Neutrophil (primary cell): ENCODE results near the gene LRMDA.

ENCODE experiments used
- H3K27ac ChIP-seq: fragments of 200-600 bp; sonication (generic); 2 replicates; pipeline ENCODE4 v1.5.1; 2016; ENCODE audit warnings: mild to moderate bottlenecking, moderate library complexity
- H3K27me3 ChIP-seq: fragments of 200-600 bp; sonication (generic); 2 replicates; pipeline ENCODE4 v1.6.0; 2016; ENCODE audit warnings: mild to moderate bottlenecking
- H3K36me3 ChIP-seq: fragments of 200-600 bp; sonication (generic); 2 replicates; pipeline ENCODE4 v1.5.1; 2017
- H3K4me1 ChIP-seq, 2 experiments: fragments of 200-600 bp in 1 of 2; sonication (generic) in 1 of 2; 1 replicate in 1 of 2; 2 replicates in 1 of 2; pipeline versions ENCODE4 v1.5.1 to v1.6.1; 2013 to 2016; ENCODE audit warnings: low read depth in 1 of 2, low read length in 1 of 2, mild to moderate bottlenecking in 1 of 2, moderate library complexity in 1 of 2; ENCODE audit not compliant: control insufficient read depth in 1 of 2, insufficient read depth in 1 of 2
- H3K4me3 ChIP-seq, 2 experiments: fragments of 200-600 bp in 1 of 2; sonication (generic) in 1 of 2; 1 replicate in 1 of 2; 2 replicates in 1 of 2; pipeline ENCODE4 v1.5.1; 2013 to 2016; ENCODE audit warnings: low read depth in 1 of 2, low read length in 1 of 2, mild to moderate bottlenecking in 1 of 2, moderate library complexity in 1 of 2
- H3K9me3 ChIP-seq: fragments of 200-600 bp; sonication (generic); 2 replicates; pipeline ENCODE4 v1.5.1; 2016
- TF ChIP-seq, protein P1 (sequence below): fragments of 200-600 bp; sonication (generic); IDR thresholded peaks from 2 replicates; pipeline ENCODE4 v1.5.1; 2016; ENCODE audit warnings: antibody characterized with exemption

The LRMDA gene

DNA sequence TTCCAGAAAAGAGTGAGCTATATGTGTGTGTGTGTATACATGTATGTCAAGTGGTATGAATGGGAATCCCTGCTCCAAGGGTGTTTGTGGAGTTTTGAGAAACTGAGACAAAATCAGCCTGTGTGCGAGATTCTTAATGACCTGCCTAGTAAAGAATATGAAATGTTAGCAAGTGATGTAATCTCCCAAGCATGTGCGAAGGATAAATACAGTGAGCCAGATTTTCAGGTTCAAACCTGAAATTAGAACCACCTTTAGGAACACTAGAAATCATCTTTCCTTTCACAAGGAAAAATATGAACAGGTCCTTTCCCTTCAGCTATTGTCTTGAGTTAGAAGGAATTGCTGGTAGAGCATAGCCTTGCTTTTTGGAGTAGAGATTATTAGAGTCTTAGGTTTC is 457.6 kb downstream of the LRMDA start:
- no peak overlapping the region for H3K4me3 ChIP-seq
- TF ChIP-seq, protein P1, sequence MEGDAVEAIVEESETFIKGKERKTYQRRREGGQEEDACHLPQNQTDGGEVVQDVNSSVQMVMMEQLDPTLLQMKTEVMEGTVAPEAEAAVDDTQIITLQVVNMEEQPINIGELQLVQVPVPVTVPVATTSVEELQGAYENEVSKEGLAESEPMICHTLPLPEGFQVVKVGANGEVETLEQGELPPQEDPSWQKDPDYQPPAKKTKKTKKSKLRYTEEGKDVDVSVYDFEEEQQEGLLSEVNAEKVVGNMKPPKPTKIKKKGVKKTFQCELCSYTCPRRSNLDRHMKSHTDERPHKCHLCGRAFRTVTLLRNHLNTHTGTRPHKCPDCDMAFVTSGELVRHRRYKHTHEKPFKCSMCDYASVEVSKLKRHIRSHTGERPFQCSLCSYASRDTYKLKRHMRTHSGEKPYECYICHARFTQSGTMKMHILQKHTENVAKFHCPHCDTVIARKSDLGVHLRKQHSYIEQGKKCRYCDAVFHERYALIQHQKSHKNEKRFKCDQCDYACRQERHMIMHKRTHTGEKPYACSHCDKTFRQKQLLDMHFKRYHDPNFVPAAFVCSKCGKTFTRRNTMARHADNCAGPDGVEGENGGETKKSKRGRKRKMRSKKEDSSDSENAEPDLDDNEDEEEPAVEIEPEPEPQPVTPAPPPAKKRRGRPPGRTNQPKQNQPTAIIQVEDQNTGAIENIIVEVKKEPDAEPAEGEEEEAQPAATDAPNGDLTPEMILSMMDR = no peak
- H3K27ac ChIP-seq = no peak overlapping the region
- H3K4me1 ChIP-seq = peaks cover 0 to 7% of the 10 kb centered on the region in 2 experiments
- no peaks in the 10 kb centered on the region for H3K27me3 ChIP-seq
- no peaks in the 10 kb centered on the region for H3K9me3 ChIP-seq
- H3K36me3 ChIP-seq = no peaks in the 10 kb centered on the region

DNA sequence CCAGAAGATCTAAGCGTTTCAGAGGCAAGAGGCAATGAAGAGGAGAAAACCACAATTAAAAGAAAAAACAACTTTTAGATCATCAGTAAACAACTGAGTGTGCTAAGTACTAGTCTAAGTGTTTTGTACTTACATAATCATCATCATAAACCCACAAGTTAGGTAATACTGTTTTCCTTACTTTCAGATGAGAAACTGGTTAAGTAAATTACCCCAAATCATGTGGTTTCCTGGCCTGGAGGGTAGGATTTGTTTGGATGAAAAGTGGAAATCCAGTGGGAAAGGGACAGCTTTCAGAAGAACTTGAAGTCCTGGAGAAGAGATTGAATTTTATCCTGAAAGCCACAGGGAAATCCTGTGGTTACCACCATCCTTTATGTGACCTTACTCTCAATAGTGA is 463.3 kb downstream of the LRMDA start:
- H3K9me3 ChIP-seq = no peaks in the 10 kb centered on the region
- H3K27me3 ChIP-seq = no peaks in the 10 kb centered on the region

DNA sequence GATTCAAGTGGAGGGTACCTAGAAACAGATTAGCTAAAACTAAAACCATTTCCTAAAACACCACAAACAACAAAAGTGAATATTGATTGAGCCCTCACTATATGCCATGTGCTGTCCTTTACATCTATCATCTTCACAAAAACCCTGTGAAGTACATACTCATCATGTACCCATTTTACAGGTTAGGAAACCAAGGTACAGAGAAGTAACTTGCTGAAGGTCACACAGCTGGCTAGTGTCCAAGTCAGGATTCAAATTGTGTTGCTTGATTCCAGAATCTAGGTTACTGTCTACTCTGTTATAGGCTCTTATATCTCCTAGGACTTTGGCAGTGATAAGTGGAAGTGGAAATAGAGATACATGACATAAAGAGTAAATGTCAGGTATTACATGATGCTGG is 463.8 kb downstream of the LRMDA start:
- TF ChIP-seq, protein P1 = no peak
- H3K9me3 ChIP-seq = no peaks in the 10 kb centered on the region
- peaks cover 7 to 14% of the 10 kb centered on the region in 2 experiments for H3K4me1 ChIP-seq
- H3K27ac ChIP-seq = no peak overlapping the region
- H3K36me3 ChIP-seq = no peaks in the 10 kb centered on the region
- no peak overlapping the region for H3K4me3 ChIP-seq
- H3K27me3 ChIP-seq = no peaks in the 10 kb centered on the region

More for the DNA sequence above, 463.3 kb downstream of the LRMDA start:
- no peak overlapping the region for H3K4me3 ChIP-seq
- H3K4me1 ChIP-seq = peaks cover 7 to 14% of the 10 kb centered on the region in 2 experiments
- H3K27ac ChIP-seq = no peak overlapping the region
- no peaks in the 10 kb centered on the region for H3K36me3 ChIP-seq
- TF ChIP-seq, protein P1 = no peak

DNA sequence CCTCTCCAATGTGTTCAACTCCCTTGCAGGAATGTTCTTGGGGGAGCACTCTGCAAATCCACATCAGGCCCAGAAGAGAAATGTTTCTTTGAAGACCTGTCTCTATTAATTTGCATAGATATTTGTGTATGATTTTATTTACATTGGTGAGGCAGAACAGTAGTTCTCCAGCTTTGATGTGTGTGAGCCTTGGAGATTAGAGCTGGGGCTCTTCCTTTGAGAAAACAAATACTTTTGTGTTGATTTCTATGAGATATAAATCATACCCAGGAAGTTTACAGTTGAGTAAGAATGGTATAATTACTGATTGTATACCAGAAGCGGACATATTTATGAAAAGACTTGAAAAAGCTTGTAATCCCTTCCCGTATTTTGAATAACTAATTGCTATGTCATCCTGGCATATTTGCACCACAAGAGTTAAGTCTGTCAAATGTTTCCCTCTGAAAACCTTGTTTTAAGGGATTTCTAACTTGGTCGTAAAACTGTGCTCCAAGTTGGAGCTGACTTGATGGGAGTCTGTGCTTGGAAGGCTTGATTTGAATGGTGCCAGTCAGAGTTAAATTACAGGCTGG is 468.5 kb downstream of the LRMDA start:
- TF ChIP-seq, protein P1 = no peak
- H3K4me3 ChIP-seq = no peak overlapping the region

DNA sequence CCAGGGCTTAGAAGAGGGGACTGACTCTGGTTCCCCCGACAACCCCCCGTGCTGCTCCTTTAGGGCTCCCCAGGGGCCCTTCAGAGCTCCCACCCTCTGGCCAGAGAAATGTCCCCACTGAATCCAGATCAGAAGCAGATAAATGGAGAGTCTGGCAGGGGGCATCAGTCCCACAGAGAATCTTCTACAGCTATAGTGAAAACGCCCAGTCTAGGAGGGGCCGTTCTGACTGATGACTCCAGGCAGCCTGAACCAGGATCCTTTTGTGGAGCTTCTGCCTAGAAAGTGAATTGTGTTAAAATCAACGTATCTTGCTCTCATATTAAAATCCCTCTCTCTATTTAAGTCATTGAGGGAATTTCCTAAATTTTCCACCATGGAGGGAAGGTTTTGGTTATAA is 471.4 kb downstream of the LRMDA start:
- H3K27me3 ChIP-seq = no peaks in the 10 kb centered on the region
- H3K27ac ChIP-seq = no peak overlapping the region
- no peaks in the 10 kb centered on the region for H3K9me3 ChIP-seq
- TF ChIP-seq, protein P1 = no peak
- H3K4me3 ChIP-seq = no peak overlapping the region
- no peaks in the 10 kb centered on the region for H3K4me1 ChIP-seq
- no peaks in the 10 kb centered on the region for H3K36me3 ChIP-seq

More for the DNA sequence above, 468.5 kb downstream of the LRMDA start:
- no peaks in the 10 kb centered on the region for H3K27me3 ChIP-seq
- no peak overlapping the region for H3K27ac ChIP-seq
- peaks cover 2 to 8% of the 10 kb centered on the region in 2 experiments for H3K4me1 ChIP-seq
- H3K9me3 ChIP-seq = no peaks in the 10 kb centered on the region
- no peaks in the 10 kb centered on the region for H3K36me3 ChIP-seq
